ENCODE results near the gene ADD3.
"Not testable (repeated sequence)": the region's sequence is repeated elsewhere in the genome, so short reads cannot be mapped to it uniquely, and the experiment has no call there.

The ADD3 gene

DNA sequence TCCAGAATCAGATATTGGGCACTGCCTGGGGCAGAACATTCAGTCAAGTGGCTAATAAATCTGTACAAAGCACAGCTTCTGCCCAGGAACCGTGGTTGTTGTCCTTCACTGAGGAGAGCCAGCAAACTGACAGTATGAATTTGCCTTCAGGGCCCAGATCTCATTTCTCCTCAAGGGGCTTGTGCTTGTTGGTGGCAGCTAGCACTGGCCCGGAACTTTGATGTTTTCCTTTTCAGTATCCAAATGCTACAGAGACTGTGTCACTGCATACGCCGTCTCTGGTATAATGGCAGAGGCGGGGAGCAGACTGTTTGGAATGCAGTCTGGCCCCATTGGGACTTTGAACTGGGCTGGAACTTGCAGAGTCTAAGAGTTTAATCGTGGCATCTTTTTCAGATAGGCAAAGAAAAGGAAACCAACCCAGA lies 30.4 kb upstream of the ADD3 start:
- DNase-seq: no peak

DNA sequence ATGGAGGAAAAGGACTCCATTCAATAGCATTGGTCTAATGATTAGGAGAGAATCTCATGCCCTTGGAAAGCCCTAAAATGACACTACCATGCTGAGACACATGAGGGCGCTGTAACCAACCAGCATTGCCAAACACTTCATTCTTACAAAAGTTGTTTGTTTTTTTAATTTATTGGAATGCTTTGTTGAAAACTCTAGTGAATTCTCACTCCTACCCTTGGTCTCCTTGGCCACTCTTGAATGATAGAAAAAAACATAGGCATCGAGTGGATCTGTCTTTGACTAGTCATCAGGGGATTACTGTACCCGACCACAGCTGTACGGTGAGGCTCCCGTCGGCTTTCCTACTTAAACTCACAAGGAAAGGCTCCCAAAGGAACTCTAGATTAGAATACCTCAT lies 29.3 kb upstream of the ADD3 start:
- DNase-seq: peak; percentile 69 to 74

- no peak for DNase-seq
Observed at GRCh38 chr10:109979215-109979614, 28.6 kb upstream of the ADD3 start.

GRCh38 chr10:109981650-109982049 lies 26.1 kb upstream of the ADD3 start:
- DNase-seq: no peak

GRCh38 chr10:109982123-109982522 lies 25.7 kb upstream of the ADD3 start:
- DNase-seq: no peak

- no peak for DNase-seq
Observed at GRCh38 chr10:109982812-109983211, 25.0 kb upstream of the ADD3 start.

GRCh38 chr10:109984013-109984412 lies 23.8 kb upstream of the ADD3 start:
- DNase-seq: no peak

GRCh38 chr10:109985768-109986167 lies 22.0 kb upstream of the ADD3 start:
- DNase-seq: not testable (repeated sequence)

DNA sequence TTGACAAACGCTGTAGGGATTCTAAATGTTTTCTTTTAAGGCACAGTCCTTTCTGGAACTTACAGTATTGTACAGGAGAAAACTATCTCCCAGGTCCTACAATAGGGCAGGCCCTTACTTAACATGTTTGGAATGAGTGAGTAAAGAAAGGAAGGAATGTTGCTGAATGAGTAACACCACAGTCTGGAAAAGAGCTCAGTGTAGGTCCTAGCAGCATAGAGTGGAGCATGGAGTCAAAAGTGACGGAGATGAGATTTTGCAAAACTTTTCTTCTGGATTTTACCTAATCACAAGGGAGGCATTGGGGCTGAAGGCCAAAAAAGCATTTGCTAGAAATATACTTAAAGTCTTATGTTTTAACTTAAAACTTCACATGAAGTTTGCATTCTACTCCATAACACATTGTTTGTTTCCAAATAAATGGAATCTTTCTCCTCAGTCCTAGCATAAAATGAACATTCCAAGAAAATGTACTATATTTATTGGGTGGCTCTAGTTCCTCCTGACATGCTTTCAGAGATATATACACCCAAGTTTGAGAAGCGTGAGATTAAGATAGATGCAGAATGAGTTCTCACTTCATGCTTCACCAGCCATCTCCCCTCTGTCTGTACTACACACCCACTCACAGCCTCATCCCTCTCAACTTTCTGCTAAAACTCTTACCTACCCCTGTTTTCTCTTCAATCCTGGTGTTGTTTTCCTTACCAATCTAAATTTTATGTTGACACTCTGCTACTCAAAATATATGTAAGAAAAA lies 20.2 kb upstream of the ADD3 start:
- no peak for DNase-seq

DNA sequence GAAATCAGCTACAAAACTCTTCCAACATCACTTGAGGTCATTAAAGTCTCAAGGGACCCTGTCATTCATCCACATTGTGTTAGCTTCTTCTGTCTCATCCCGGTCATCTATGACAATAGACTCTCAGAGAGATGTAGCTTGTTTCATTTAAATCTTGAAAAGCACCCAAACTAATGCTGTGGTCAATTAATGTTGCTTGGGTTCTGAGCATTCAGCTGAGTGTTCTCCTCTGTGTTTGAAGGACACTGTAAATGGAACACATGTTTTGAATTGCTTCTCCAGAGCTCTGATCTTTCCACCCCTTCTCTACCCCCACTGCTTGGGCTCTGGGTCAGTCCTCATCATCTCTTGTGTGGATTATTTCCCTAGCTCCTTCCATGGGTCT lies 19.6 kb upstream of the ADD3 start:
- no peak for DNase-seq

DNA sequence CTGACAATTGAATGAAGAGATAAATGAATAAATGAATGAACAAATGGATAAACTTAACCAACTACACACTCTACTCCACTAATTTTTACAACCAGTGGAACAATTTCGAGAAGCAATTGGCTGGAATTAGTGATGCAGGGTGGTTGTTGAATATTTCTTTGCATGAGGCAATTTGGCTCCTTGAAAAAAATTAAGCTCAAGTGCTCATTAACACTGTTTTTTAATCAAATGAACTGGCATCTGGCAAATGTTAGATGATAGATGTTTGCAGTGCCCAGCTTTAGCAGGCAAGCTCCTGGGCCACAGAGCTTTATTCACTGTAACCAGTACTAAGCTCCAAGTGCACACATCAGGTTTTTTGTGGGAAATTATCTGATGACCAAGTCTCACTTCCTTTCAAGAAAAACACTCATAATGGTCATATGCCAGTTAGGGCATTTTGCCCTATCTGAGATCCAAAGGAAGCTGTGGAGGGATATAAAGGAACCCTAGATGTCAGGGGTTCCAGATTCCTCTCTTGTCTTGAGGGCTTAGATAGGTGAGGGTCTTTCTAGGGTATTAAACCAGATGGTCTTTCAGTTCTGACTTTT lies 16.4 kb upstream of the ADD3 start:
- DNase-seq: no peak

DNA sequence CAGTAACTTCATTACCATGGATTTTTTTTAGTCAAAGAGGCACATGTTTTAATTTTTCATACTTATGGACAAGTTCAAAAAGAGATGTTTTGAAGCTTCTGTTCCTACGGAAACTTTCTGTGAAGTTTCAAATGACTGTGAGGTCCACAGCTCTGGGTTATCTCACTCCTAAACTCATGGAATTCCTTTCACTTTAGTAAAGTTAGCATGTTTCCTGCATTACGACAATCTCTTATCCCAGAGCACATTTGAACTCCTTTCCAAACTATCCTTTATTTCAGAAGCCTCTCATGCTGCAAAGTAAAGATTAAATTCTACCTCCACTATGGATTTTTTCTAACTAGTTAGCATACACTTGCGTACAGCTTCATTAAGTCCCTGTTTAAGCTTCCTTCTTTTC lies 15.3 kb upstream of the ADD3 start:
- no peak for DNase-seq

DNA sequence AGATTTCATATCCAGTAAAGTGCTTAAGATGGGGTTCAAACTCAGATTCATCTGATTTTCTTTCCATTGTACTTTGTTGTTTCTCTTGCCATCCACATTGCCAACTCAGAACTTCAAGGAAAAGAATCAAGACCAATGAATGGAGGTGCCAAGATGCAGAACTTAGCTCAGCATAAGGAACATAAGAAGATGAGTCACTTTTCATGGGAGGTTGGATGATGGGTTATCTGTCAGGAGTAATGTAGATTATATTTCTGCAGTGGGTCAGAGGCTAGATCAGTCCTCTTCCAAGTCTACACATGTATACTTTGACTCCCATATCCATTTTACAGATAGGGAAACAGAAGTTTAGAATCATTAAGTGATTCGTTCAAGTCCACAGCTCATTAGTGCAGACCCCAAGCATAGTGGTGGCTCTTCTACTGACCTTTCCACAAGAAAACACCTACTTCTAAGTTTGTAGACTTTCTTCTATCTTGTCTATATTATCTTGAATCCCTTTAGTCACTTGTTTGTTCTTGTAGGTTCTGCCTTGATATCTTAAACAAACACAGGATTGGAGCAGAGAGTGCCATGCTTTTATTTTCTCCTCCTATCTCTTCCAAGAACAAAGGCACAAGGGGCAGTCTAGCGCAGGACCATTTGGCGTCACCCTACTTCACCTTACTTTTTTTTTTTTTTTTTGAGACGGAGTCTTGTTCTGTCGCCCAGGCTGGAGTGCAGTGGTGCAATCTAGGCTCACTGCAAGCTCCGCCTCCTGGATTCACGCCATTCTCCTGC lies 14.0 kb upstream of the ADD3 start:
- DNase-seq: no peak

DNA sequence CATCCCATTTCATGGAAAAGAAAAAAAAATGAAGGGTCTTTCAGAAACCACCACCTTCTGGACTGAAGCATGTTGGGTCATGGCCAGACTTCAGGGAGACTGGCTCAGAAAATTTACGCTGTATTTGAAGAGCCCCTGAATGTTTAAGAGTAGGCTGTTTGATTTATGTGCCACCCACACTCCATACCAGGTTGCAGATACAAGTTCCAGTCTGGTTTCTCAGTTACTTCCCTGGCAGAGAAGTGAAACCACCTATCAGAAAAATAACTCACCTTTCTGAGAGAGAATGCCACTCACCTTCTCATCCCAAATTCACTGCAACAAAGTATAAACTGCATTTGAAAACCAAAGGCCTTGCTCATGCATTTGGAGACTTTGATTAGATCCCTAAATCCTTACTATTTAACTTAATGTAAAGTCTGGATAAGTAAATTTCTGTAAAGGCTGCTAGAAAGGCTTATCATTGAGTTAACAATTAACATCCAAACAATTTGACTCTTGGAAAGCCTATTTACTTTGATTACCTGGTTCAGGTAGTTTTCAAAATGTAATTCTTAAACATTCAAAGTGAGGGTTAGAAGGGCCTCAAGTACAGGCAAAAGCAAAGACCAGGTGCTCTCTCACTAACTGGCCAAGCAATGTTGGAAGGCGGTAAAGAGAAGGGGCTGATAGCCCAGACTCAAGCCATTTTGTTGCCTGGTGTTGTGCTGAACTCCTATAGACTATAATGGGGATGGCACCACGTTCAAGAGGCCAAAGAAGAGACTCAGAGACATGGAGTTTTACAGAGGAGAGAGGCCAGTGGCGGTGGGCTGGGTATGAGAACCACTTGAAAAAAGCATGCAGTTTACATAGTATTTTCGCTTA lies 12.8 kb upstream of the ADD3 start:
- DNase-seq: no peak

DNA sequence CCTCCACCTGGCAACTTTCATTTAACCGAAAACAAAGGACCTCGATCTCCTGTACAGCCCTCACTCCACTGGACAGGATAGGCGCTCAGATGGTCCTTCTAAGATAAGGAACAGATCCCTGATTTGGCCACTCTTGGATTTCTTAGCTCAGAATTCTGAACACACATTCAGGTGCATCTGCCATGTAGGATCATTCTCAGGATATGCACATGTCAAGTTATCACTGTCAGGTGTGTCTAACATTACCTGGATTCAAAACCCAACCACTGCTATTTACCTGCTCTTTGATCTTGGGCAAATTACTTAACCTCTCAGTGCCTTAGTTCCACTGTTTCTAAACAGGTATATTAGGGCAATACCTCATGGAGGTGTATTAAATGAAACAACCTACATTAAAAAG lies 12.2 kb upstream of the ADD3 start:
- no peak for DNase-seq

DNA sequence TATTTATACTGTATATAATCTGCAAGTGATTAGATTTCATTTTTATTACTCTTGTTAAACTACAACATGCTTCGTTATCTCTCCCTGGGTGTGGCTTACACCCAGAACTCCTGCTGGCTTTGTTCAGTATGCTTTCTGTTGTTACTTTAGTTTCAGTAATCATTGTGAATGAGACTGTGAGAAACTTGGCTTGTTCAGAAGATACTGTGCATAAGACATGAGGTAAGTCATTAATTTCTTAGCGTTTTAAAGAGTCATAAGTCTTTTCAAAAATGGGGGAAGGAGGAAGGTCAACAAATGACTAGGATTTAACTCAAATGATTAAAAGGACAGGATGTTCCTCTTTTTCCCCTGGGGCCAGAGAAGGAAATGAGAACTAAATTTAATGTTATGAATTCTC lies 11.6 kb upstream of the ADD3 start:
- no peak for DNase-seq

DNA sequence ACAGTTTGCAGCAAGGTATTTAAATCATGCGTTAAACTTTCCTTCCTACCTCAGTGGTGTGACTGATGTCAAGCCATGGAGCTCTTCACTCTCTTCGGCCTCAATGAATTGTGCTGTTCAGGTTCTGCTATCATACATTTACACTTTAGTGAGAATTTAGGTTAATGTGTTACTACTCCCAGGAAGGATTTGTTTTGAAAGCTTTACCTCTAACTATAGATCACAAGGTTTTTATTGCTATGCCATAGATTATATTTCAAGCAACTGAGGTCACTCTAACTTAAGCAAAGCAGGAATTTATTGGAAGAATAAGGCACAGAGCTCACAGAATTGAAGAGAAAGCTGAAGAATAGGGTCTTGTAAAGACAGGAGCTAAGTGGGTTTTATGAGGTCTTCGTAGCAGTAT lies 11.0 kb upstream of the ADD3 start:
- DNase-seq: no peak

- no peak for DNase-seq
Observed at GRCh38 chr10:109997233-109997632, 10.6 kb upstream of the ADD3 start.

- no peak for DNase-seq
Observed at GRCh38 chr10:109998513-109998912, 9.3 kb upstream of the ADD3 start.

GRCh38 chr10:110002801-110003523 lies 4.8 kb upstream of the ADD3 start:
- DNase-seq: no peak

GRCh38 chr10:110003524-110003885 lies 4.3 kb upstream of the ADD3 start:
- no peak for DNase-seq

DNA sequence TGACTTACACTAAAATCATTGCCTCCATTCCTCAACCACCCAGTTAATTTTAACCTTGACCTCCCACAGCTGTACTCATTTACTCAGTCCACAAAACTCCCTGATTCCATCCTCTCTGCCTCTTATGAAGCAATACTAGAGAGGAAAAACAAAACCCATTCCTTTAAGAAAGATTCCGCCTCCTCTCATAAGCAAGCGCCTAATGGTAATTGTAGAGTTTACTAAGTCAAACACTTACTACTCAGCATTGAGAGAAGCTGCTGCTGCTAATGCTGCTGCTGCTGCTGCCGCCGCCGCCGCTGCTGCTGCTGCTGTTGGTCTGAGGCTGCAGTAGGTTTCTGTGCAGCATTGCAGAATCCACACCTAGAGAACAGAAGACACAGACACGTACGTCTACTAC lies 2.1 kb upstream of the ADD3 start:
- DNase-seq: no peak

All from CD4-positive, alpha-beta T cell treated with Interleukin-4 for 1 hour (primary cell).